ENCODE results near the gene TSPAN9.

TSPAN9 gene

DNA sequence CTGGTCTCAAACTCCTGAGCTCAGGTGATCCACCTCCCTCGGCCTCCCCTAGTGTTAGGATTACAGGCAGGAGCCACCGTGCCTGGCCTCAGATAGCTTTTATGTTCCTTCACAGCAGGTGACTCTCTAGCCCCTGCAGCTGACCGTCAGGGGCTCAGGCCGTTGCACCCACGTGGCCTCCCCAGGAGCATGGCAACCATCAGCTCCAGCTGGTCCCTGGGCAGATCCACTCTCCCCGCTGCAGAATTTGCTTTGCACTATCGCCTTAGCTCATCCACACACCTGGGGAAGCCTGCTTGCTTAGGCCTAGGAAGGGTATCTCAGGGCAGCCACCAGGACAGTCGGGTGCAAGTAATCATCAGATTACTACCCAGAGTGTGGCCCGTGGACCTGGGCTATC, 62.6 kb downstream of the TSPAN9 start:
- H3K4me1 ChIP-seq, result peaks cover 16% of the 10 kb centered on the region

DNA sequence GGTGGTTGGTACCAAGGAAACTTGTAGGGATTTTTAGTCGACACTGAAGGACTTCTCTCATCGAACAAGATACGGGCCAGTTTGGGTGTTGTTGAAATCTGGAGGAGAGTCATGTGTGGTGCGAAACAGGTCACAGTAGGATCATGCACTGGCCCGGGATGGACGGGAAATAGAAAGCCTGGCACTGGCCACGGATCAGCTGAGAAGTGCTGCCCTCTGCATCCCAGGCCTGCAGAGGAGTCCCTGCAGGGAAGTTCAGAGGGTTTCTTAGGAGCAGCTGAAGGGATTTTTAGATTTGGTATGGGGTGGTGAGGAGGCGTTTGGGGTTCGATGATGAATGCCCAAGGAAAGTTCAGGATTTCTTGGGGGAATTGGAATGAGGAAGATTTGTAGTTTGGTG, 63.1 kb downstream of the TSPAN9 start:
- no peak overlapping the region for H3K9ac ChIP-seq
- no peak overlapping the region for H3K4me2 ChIP-seq (ENCODE audit: low read length)
- H3K27me3 ChIP-seq (ENCODE audit: control insufficient read depth, insufficient read depth, low read length), result no peaks in the 10 kb centered on the region
- no peak overlapping the region for H3K4me3 ChIP-seq (ENCODE audit: low read depth, low read length)
- H3K4me1 ChIP-seq, result peaks cover 21% of the 10 kb centered on the region
- H3K36me3 ChIP-seq (ENCODE audit: control insufficient read depth, insufficient read depth, low read length), result no peaks in the 10 kb centered on the region
- peaks cover 50% of the 10 kb centered on the region for H3K79me2 ChIP-seq
- H2AFZ ChIP-seq, result no peak overlapping the region
- no peak overlapping the region for H3K27ac ChIP-seq
- TF ChIP-seq, protein P1, sequence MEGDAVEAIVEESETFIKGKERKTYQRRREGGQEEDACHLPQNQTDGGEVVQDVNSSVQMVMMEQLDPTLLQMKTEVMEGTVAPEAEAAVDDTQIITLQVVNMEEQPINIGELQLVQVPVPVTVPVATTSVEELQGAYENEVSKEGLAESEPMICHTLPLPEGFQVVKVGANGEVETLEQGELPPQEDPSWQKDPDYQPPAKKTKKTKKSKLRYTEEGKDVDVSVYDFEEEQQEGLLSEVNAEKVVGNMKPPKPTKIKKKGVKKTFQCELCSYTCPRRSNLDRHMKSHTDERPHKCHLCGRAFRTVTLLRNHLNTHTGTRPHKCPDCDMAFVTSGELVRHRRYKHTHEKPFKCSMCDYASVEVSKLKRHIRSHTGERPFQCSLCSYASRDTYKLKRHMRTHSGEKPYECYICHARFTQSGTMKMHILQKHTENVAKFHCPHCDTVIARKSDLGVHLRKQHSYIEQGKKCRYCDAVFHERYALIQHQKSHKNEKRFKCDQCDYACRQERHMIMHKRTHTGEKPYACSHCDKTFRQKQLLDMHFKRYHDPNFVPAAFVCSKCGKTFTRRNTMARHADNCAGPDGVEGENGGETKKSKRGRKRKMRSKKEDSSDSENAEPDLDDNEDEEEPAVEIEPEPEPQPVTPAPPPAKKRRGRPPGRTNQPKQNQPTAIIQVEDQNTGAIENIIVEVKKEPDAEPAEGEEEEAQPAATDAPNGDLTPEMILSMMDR (IDR thresholded peaks at IDR 0.05), result no peak
- no peaks in the 10 kb centered on the region for H3K9me3 ChIP-seq (ENCODE audit: control insufficient read depth, low read length)

More for the DNA sequence above, 62.6 kb downstream of the TSPAN9 start:
- no peak overlapping the region for H3K4me2 ChIP-seq (ENCODE audit: low read length)
- no peaks in the 10 kb centered on the region for H3K36me3 ChIP-seq (ENCODE audit: control insufficient read depth, insufficient read depth, low read length)
- no peak overlapping the region for H2AFZ ChIP-seq
- TF ChIP-seq, protein P1 (IDR thresholded peaks at IDR 0.05), result no peak
- no peak overlapping the region for H3K9ac ChIP-seq
- no peaks in the 10 kb centered on the region for H3K27me3 ChIP-seq (ENCODE audit: control insufficient read depth, insufficient read depth, low read length)
- H3K9me3 ChIP-seq (ENCODE audit: control insufficient read depth, low read length), result no peaks in the 10 kb centered on the region
- peaks cover 47% of the 10 kb centered on the region for H3K79me2 ChIP-seq
- no peak overlapping the region for H3K4me3 ChIP-seq (ENCODE audit: low read depth, low read length)
- H3K27ac ChIP-seq, result no peak overlapping the region

DNA sequence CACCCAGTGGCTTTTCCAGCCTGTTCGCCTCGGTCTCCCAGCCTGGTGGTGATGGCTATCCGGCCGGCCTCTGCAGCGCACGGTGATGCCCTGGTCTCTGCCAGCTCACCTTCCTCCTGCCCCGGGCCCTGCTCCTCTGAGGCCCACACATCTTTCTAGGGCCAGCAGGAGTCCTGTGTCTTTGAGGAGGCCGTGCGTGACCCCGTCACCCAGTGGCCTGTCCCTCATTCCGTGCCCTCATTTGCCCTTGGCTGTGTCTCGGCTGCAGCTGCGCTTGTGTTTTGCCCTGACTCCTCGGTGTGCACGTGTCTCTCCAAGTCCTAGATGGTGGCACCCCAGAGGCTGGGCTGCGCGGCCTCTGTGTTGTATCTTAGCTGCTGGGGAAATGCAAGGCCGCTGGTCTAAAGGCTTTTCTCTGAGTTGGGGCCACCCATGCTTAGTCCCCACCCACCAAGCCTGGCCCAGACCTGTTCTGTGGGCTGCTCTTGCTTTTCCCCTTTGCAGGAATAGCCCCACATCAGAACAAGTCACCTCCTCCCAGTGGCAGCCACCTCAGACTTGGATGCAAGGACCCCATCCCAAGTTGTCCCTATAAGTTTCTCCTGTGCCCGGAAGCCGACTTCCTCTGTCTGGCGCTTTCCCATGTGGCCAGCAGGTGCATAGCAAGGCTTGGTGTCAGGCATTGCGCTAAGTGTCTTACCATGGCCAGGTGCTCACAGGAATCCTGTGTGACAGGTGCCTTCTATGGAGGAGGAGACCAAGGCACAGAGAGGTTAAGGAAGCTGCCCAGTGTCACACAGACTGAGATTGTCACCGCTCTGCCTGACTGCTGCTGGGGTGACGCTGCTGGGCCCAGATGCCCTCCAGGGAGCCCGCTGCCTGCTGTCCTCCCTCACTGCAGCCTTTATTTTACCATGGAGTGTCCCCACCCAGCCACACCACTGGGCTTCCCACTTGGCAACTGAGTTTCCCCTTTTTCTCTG, 64.5 kb downstream of the TSPAN9 start:
- no peaks in the 10 kb centered on the region for H3K27me3 ChIP-seq (ENCODE audit: control insufficient read depth, insufficient read depth, low read length)
- H3K4me1 ChIP-seq, result peaks cover 24% of the 10 kb centered on the region
- no peaks in the 10 kb centered on the region for H3K9me3 ChIP-seq (ENCODE audit: control insufficient read depth, low read length)
- peaks cover 51% of the 10 kb centered on the region for H3K79me2 ChIP-seq
- no peaks in the 10 kb centered on the region for H3K36me3 ChIP-seq (ENCODE audit: control insufficient read depth, insufficient read depth, low read length)
- peak overlapping the region; percentile 29 for H2AFZ ChIP-seq
- TF ChIP-seq, protein P1 (IDR thresholded peaks at IDR 0.05), result no peak
- H3K9ac ChIP-seq, result no peak overlapping the region
- no peak overlapping the region for H3K27ac ChIP-seq
- H3K4me3 ChIP-seq (ENCODE audit: low read depth, low read length), result no peak overlapping the region
- H3K4me2 ChIP-seq (ENCODE audit: low read length), result no peak overlapping the region

DNA sequence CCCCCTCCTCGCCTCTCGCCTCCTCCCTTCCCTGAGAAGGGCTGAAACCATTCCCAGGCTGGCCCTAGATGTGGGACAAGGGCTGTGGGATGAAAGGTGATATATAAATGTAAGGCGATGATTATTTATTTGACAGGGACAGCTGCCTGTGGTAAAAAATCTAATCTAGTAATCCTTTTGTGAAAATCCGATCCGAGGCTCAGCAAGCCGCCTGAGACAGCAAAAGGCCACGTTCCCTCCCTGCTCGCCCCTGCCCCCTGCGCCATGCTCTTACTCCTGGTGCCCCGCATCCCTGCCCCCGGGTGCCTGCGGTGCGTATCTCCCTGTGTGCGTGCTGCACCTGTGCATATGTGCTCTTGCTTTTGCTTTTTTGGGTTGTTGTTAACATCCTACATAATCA, 65.2 kb downstream of the TSPAN9 start:
- H3K27me3 ChIP-seq (ENCODE audit: control insufficient read depth, insufficient read depth, low read length), result no peaks in the 10 kb centered on the region
- H3K4me3 ChIP-seq (ENCODE audit: low read depth, low read length), result no peak overlapping the region
- H3K9me3 ChIP-seq (ENCODE audit: control insufficient read depth, low read length), result no peaks in the 10 kb centered on the region
- H3K36me3 ChIP-seq (ENCODE audit: control insufficient read depth, insufficient read depth, low read length), result no peaks in the 10 kb centered on the region
- H3K4me1 ChIP-seq, result peaks cover 19% of the 10 kb centered on the region
- no peak overlapping the region for H3K9ac ChIP-seq
- no peak overlapping the region for H3K4me2 ChIP-seq (ENCODE audit: low read length)
- TF ChIP-seq, protein P1 (IDR thresholded peaks at IDR 0.05), result no peak
- no peak overlapping the region for H3K27ac ChIP-seq
- no peak overlapping the region for H2AFZ ChIP-seq
- H3K79me2 ChIP-seq, result peaks cover 56% of the 10 kb centered on the region
